Ammon's horn (tissue), 1 donor: ENCODE measurements around the gene NOS3.

Experiments
- DNase-seq: peaks from one replicate; pipeline ENCODE4 v3.0.0-alpha.2; 2016; ENCODE audit warnings: low spot score

The NOS3 gene

GRCh38 chr7:150964593-150965111, 26.2 kb upstream of the NOS3 start:
- DNase-seq = no peak

GRCh38 chr7:150965273-150965830, 25.5 kb upstream of the NOS3 start:
- DNase-seq = no peak

GRCh38 chr7:150966002-150966401, 24.8 kb upstream of the NOS3 start:
- no peak for DNase-seq

GRCh38 chr7:150967349-150967748, 23.5 kb upstream of the NOS3 start:
- DNase-seq = no peak

- DNase-seq = no peak
Observed at GRCh38 chr7:150968056-150968733, 22.6 kb upstream of the NOS3 start.

GRCh38 chr7:150968734-150969372, 22.0 kb upstream of the NOS3 start:
- DNase-seq = no peak

- DNase-seq = no peak
Observed at GRCh38 chr7:150969475-150969874, 21.3 kb upstream of the NOS3 start.

- DNase-seq = no peak
Observed at GRCh38 chr7:150970424-150970823, 20.4 kb upstream of the NOS3 start.

- DNase-seq = no peak
Observed at GRCh38 chr7:150971242-150972022, 19.4 kb upstream of the NOS3 start.

- peak; percentile 80 for DNase-seq
Observed at GRCh38 chr7:150972023-150972468, 18.8 kb upstream of the NOS3 start.

GRCh38 chr7:150972741-150973140, 18.1 kb upstream of the NOS3 start:
- DNase-seq = no peak

GRCh38 chr7:150973571-150974451, 17.0 kb upstream of the NOS3 start:
- no peak for DNase-seq

GRCh38 chr7:150974468-150975391, 16.1 kb upstream of the NOS3 start:
- peak; percentile 49 for DNase-seq

GRCh38 chr7:150975536-150976319, 15.1 kb upstream of the NOS3 start:
- DNase-seq = no peak

- no peak for DNase-seq
Observed at GRCh38 chr7:150976529-150977381, 14.1 kb upstream of the NOS3 start.

GRCh38 chr7:150977382-150978125, 13.3 kb upstream of the NOS3 start:
- DNase-seq = no peak

GRCh38 chr7:150978126-150978789, 12.6 kb upstream of the NOS3 start, which contains the start of gene KCNH2:
KCNH2 (minus strand) TSS chr7:150978321; CDS start chr7:150977913, 408 bp downstream.
- DNase-seq = peak; percentile 71
